Measurements from ENCODE around the gene CPNE2.

The CPNE2 gene

GRCh38 chr16:57082664-57083063, 9.7 kb upstream of the CPNE2 start:
- peaks cover 3% of the 10 kb centered on the region; the same call in 1 of the 2 replicates for H3K4me1 ChIP-seq (ENCODE audit: insufficient read depth, low read length)
- H3K9ac ChIP-seq (ENCODE audit: low read depth, low read length): no peak overlapping the region
- no peaks in the 10 kb centered on the region for H3K9me3 ChIP-seq (ENCODE audit: control insufficient read depth, insufficient read depth, low read length)
- no peaks in the 10 kb centered on the region for H3K36me3 ChIP-seq (ENCODE audit: insufficient read depth, low read length)

- Histone ChIP-seq H3K4me1 (ENCODE audit: insufficient read depth, low read length) (peaks cover 3% of the 10 kb centered on the region; the same call in 1 of the 2 replicates), H3K9ac (ENCODE audit: low read depth, low read length) (no peak overlapping the region), H3K36me3 (ENCODE audit: insufficient read depth, low read length) (no peaks in the 10 kb centered on the region), H3K9me3 (ENCODE audit: control insufficient read depth, insufficient read depth, low read length) (no peaks in the 10 kb centered on the region)
Measured at GRCh38 chr16:57083485-57084126, 8.8 kb upstream of the CPNE2 start.

- no peak overlapping the region for H3K9ac ChIP-seq (ENCODE audit: low read depth, low read length)
- H3K36me3 ChIP-seq (ENCODE audit: insufficient read depth, low read length): no peaks in the 10 kb centered on the region
- H3K4me1 ChIP-seq (ENCODE audit: insufficient read depth, low read length): peaks cover 3% of the 10 kb centered on the region; the same call in 1 of the 2 replicates
- no peaks in the 10 kb centered on the region for H3K9me3 ChIP-seq (ENCODE audit: control insufficient read depth, insufficient read depth, low read length)
Measured at GRCh38 chr16:57084257-57084770, 8.1 kb upstream of the CPNE2 start.

GRCh38 chr16:57084996-57085395, 7.4 kb upstream of the CPNE2 start:
- Histone ChIP-seq H3K9me3 (ENCODE audit: control insufficient read depth, insufficient read depth, low read length) (no peaks in the 10 kb centered on the region), H3K36me3 (ENCODE audit: insufficient read depth, low read length) (no peaks in the 10 kb centered on the region), H3K9ac (ENCODE audit: low read depth, low read length) (no peak overlapping the region), H3K4me1 (ENCODE audit: insufficient read depth, low read length) (peaks cover 3% of the 10 kb centered on the region; the same call in 1 of the 2 replicates)

GRCh38 chr16:57087003-57087402, 5.4 kb upstream of the CPNE2 start:
- Histone ChIP-seq H3K4me1 (ENCODE audit: insufficient read depth, low read length) (peaks cover 3% of the 10 kb centered on the region; the same call in 1 of the 2 replicates), H3K36me3 (ENCODE audit: insufficient read depth, low read length) (no peaks in the 10 kb centered on the region), H3K9ac (ENCODE audit: low read depth, low read length) (no peak overlapping the region), H3K9me3 (ENCODE audit: control insufficient read depth, insufficient read depth, low read length) (no peaks in the 10 kb centered on the region)

DNA sequence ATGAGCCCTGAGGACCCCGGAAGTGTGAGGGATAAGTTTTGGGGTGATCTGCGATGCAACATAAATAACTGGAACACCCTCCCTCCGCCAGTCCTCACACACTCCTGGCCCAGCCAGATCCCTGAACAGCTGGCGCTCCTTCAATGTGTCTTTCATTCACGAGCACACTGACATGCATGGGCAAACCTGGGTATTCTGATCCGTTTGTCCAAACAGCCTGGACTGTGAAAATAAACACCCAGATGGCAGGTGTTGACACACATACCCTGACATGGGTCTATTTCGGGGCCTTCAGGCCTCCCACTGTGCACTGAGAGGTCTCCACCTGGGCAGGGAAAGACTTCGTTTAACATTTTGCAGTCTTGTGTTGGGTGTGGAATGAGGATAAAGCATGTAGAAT, 3.0 kb upstream of the CPNE2 start:
- Histone ChIP-seq H3K9me3 (ENCODE audit: control insufficient read depth, insufficient read depth, low read length) (no peaks in the 10 kb centered on the region), H3K36me3 (ENCODE audit: insufficient read depth, low read length) (no peaks in the 10 kb centered on the region), H3K9ac (ENCODE audit: low read depth, low read length) (no peak overlapping the region), H3K4me1 (ENCODE audit: insufficient read depth, low read length) (peaks cover 6% of the 10 kb centered on the region; the same call in 1 of the 2 replicates)

DNA sequence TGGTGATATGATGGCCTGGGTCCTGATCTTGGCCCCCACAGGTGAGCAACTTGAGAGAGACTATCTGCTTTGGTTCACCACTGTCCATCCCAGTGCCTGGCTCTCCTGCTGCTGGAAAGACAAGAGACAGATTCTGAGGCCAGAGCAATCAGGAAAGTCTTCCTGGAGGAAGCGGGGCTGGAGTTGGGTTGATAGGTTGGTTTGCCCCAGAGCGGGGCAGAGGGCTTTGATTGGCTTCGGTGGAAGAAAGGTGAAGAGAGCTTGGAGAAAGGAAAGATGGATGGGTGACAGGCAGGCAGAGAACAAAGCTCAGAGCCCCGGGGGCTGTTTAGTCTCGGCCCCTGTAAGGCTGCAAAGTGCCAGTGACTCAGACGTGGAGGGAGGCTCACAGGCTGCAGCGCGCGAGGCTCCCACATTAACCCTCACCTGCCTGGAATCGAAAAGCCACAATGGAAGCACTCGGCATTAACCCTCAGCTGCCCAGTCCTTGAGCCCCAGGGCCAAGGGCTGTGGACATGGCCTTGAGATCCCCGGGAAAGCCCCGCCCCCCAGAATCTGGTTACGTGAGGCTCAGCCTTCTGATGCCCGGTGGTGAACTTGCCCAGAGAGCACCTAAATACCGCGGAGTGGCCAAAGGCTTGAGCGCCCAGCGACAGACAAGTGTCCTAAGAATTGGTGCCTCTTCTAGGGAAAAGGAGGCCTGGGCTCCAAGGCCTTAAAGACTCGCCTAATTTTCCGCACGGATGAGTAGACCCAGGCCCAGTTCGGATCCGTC, 996 bp upstream of the CPNE2 start:
- no peaks in the 10 kb centered on the region for H3K36me3 ChIP-seq (ENCODE audit: insufficient read depth, low read length)
- peak overlapping the region; percentile 67 for H3K9ac ChIP-seq (ENCODE audit: low read depth, low read length)
- no peaks in the 10 kb centered on the region for H3K9me3 ChIP-seq (ENCODE audit: control insufficient read depth, insufficient read depth, low read length)
- H3K4me1 ChIP-seq (ENCODE audit: insufficient read depth, low read length): peaks cover 4% of the 10 kb centered on the region; the same call in 1 of the 2 replicates

DNA sequence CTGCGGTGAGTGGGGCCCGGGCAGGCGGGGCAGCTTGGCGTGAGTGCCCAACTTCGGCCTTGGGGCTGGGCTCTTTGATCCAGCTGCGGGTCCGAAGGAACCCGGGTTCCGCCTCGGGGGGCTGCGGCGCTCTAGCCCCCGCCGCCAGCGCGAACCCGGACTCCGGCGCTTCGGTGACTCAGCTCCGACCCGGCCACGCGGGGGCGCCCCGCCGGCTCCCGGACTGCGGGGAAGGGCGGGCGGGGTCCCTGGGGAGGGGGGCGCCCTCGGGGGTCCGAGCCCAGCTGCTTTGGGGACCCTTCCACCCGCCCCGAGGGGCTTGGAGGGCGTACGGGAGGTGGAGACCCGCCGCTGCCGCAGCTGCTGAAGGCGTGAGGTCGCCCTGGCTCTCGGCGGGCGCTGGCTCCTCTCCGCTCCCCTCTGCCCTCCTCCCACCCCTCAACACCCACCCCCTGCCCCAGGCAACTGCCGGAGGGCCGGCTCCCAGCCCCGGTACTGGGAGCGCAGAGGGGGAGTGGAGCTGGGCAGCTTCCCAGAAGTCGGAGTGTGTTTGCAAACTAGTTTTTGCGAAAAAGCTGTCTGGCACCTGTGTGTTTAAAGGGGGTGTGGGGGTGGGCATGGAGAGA, 516 bp downstream of the CPNE2 start:
- H3K9me3 ChIP-seq (ENCODE audit: control insufficient read depth, insufficient read depth, low read length): no peaks in the 10 kb centered on the region
- no peaks in the 10 kb centered on the region for H3K36me3 ChIP-seq (ENCODE audit: insufficient read depth, low read length)
- peaks cover 4% of the 10 kb centered on the region; the same call in 1 of the 2 replicates for H3K4me1 ChIP-seq (ENCODE audit: insufficient read depth, low read length)
- H3K9ac ChIP-seq (ENCODE audit: low read depth, low read length): peak overlapping the region; percentile 67

DNA sequence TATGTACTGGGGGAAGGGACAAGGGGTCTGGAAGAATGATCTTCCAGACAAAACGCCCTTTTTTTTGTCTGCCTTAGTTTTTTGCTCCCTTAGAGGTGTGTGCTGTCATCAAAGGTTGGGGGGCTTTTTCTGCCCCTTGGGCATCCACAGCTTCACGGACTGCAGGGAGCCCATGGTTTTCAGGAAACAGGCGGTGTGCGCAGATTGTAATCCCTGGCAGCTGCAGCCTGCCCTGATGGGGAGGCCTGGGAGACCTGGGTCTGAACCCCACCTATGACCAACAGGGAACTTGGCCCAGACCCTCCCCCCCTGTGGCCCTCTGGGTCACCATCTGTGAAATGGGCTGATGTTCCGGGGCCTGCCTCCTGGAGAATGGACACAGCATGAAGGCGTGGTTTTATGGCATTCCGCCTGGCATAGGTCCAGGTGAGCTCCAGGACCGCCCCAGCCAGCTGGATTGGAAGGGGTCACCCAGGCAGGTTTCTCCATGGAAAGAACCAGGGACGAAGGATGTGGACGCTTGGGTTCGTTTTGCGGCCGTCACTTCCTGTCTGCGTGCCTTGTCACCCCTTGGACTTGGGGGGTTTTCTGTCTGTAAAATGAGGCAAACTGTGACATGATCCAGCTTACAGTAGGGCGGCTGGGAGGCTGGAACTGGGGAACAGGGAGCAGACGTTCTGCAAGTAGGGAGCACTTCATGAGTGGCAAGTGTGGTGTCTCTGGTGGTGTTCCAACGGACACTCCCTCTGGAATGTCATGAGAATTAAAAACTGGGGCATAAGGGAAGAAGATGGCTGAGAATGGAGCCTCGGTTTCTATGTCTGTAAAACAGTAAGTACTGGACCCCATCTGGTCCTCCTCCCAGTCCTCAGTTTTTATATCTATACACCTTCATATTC, 1.5 kb downstream of the CPNE2 start:
- Histone ChIP-seq H3K4me1 (ENCODE audit: insufficient read depth, low read length) (peaks cover 7% of the 10 kb centered on the region; the same call in 1 of the 2 replicates), H3K9ac (ENCODE audit: low read depth, low read length) (peak overlapping the region; percentile 67), H3K36me3 (ENCODE audit: insufficient read depth, low read length) (no peaks in the 10 kb centered on the region), H3K9me3 (ENCODE audit: control insufficient read depth, insufficient read depth, low read length) (no peaks in the 10 kb centered on the region)

GRCh38 chr16:57094911-57095310, 2.5 kb downstream of the CPNE2 start:
- H3K9me3 ChIP-seq (ENCODE audit: control insufficient read depth, insufficient read depth, low read length): no peaks in the 10 kb centered on the region
- H3K4me1 ChIP-seq (ENCODE audit: insufficient read depth, low read length): peaks cover 13% of the 10 kb centered on the region; the same call in 1 of the 2 replicates
- H3K36me3 ChIP-seq (ENCODE audit: insufficient read depth, low read length): no peaks in the 10 kb centered on the region
- H3K9ac ChIP-seq (ENCODE audit: low read depth, low read length): no peak overlapping the region

GRCh38 chr16:57096192-57096591, 3.8 kb downstream of the CPNE2 start:
- no peaks in the 10 kb centered on the region for H3K9me3 ChIP-seq (ENCODE audit: control insufficient read depth, insufficient read depth, low read length)
- no peak overlapping the region for H3K9ac ChIP-seq (ENCODE audit: low read depth, low read length)
- peaks cover 19% of the 10 kb centered on the region; the same call in 1 of the 2 replicates for H3K4me1 ChIP-seq (ENCODE audit: insufficient read depth, low read length)
- no peaks in the 10 kb centered on the region for H3K36me3 ChIP-seq (ENCODE audit: insufficient read depth, low read length)

- Histone ChIP-seq H3K36me3 (ENCODE audit: insufficient read depth, low read length) (no peaks in the 10 kb centered on the region), H3K9ac (ENCODE audit: low read depth, low read length) (no peak overlapping the region), H3K9me3 (ENCODE audit: control insufficient read depth, insufficient read depth, low read length) (no peaks in the 10 kb centered on the region), H3K4me1 (ENCODE audit: insufficient read depth, low read length) (peaks cover 19% of the 10 kb centered on the region; the same call in 1 of the 2 replicates)
Measured at GRCh38 chr16:57096793-57097192, 4.4 kb downstream of the CPNE2 start.

DNA sequence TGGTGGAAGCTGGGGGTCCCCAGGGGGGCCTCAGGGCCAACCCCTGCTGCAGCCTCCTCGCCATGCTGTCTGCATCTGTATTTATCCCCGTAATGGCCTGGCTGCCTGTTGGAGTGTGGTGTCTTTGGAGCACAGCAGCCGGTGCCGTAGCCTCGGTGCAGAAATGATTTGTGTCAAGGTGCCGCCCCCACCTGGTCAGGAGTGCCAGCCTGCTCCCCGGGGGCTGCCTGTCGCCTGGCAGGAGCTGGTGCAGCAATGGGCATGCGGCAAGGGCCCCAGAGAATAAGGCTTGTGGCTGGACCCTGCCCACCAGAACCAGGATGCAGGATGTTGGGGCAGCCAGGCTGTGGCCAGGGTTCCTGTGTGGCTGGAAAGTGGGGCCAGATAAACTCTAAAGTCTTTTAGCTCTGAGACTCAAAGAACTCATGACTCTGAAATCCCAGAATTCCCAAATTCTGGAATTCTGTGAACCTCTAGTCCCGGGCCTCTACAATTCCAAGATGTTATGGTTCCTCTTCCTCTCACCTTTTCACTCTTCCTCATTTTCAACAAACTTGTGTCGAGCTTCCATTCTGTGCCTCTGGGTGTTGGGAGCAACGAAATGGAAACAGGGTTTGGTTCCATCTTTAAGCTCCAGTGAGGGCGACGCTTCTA, 5.9 kb downstream of the CPNE2 start:
- Histone ChIP-seq H3K36me3 (ENCODE audit: insufficient read depth, low read length) (no peaks in the 10 kb centered on the region), H3K9ac (ENCODE audit: low read depth, low read length) (no peak overlapping the region), H3K9me3 (ENCODE audit: control insufficient read depth, insufficient read depth, low read length) (no peaks in the 10 kb centered on the region), H3K4me1 (ENCODE audit: insufficient read depth, low read length) (peaks cover 19% of the 10 kb centered on the region; the same call in 1 of the 2 replicates)

Measured in ES-I3 (cell line).